GM21825 (cell line): ENCODE data around the gene PDGFB.
A peak's percentile ranks its signal among the peaks of the same experiment; 100 is the strongest.

Experiments used
- ATAC-seq: cut with Tn5 transposase; IDR thresholded peaks from one replicate; pipeline ENCODE4 v1.9.1; 2021; ENCODE audit warnings: mild to moderate bottlenecking, moderate library complexity; ENCODE audit not compliant: unreplicated experiment

The PDGFB gene

DNA sequence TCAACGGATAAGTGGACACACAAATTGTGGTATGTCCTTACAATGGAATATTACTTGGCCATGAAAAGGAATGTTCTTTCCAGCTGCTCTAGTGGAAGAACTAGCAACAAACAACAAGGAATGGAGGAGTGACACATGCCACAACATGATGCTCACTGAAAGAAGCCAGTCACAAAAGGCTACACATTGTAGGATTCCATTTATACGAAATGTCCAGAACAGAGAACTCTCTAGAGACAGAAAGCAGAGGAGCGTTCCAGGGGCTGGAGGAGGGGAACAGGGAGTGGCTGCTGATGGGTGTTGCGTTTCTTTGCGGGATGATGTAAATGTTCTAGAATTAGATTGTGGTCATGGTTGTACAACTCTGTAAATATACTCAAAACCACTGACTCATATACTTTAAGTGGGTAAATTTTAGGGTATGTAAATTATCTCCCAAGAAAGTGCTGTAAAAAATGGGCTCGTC, 32.4 kb upstream of the PDGFB start:
- no peak for ATAC-seq

DNA sequence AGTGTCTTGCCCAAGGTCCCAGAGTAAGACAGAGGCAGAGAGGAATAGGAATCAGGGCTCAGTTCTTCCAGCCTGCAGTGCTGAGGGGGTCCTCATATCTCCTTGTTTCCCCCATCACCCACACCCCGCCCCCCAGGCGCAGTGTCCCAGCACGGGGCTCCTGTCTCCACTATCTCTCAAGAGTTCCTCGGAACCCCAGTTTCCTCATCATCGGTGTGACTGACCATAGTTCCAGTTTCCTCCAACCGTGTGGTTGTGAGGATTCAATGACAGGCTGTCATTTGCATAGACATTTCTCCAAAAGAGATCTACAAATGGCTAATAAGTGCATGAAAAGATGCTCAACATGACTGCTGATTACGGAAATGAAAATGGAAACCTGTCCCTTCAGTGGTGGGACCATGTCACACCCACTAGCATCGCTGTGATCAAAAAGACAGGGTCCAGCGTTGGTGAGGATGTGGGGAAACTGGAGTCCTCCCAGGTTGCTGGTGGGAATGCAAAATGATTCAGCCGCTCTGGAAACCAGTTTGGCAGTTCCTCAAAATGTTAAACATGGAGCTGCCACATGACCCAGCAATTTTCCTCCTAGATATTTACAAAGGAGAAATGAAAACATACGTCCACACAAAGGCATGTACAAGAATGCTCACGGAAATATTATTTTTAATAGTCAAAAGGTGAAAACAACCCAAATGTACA, 31.8 kb upstream of the PDGFB start:
- no peak for ATAC-seq

DNA sequence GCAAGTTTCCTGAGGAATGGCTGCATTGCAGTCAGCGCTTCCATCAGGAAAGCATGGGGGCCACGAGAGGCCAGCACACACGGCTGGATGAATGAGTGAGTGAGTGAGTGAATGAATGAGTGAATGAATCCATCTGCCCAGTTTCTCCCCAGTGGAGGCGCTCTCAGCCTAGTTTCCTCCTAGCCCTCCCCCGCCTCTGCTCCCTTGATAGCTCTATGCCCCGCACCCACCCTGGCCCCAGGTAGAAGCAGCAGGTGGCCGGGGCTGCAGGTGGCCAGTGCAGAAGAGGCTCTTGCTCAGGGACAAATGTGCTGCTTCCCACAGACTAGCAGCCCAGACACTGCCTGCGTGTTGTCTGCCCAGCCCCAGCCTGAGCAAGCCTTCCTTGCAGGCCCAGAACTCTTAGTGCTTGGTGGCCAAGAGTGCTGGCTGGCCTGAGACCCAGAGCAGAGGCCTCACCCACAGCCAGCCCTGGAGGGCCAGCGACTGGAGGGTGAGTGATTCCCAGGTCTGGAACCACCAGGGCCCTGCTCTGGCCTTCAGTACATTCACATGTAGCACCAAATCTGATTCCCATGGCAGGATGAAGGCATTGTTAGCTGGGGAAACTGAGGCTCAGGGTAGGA, 31.1 kb upstream of the PDGFB start:
- ATAC-seq: no peak

DNA sequence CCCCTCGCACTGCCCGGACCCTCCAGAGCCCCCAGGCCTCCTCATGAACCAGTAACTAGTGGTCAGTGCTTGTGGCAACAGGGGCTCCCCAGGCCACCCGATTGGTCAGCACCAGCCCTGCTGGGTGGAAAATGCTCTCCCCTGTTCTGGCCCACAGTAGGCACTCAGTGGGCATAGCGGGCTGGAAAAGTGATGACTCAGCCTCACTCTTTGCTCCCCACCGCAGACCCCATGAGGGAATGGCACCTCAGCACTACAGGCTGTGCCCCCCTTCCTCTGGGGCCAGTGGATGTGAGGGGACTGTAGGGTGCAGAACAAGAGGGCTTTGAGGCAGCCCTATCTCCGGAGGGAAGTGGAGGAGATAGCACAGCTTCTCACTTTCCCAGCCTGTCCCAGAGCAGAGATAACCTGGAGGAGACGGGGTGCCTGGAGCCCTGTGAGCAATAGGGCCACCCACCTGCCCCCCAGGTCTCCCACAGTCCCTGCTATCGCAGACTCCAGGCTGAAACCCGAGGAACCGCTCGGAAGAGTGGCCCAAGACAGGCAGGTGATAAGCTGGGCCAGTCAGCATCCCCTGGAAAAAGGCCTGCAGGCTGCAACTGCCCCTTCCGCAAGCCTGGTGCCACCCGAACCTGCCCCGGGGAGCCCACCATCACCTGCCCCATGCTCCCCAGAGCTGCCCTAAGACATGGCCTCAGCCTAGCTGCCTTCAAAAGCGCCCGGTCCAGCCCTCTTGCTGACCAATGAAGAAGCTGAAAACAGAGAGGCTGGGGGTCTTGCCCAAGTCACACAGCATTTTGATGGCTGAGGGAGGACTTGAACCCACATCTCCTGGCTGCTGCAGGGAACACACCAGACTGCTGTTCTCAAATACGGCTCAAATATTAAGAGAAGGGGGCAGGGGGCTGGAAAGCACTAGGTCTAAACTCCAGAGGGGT, 29.4 kb upstream of the PDGFB start:
- no peak for ATAC-seq

DNA sequence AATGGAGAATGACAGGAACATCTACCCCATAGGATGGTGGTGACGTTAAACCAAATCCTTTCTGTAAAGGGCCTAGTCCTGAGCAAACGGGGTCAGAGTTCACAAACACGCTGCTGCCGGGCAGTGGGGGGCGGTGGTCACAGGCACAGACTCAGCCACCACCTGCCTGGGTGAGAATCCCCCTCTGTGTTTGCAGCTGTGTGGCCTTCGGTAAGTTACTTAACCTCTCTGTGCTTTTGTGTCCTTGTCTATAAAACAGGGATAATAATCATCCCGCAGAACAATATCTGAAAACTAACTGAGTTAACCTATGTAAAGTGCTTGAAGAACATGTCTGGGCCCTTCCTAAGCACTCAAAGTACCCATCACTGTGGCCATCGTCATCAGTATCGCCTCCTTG, 26.0 kb upstream of the PDGFB start:
- ATAC-seq: no peak

DNA sequence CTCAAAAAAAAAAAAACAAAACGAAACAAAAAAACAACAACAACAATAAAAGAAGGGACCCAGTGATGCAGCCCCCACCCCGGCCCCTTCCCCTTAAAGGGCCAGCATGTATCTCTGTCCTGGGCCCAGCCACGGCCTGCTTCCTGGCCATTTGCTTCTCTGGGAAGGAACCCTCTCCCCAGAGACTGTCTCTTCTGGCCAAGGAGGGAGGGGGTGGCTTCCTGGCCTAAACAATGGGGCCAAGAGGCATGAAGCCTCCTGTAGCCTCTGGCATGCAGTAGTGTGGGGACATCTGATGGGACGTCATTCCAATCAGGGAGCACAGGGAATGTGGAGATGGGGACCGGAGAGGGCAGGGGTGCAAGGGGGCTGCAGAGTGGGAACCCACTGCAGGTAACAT, 25.5 kb upstream of the PDGFB start:
- ATAC-seq: no peak

DNA sequence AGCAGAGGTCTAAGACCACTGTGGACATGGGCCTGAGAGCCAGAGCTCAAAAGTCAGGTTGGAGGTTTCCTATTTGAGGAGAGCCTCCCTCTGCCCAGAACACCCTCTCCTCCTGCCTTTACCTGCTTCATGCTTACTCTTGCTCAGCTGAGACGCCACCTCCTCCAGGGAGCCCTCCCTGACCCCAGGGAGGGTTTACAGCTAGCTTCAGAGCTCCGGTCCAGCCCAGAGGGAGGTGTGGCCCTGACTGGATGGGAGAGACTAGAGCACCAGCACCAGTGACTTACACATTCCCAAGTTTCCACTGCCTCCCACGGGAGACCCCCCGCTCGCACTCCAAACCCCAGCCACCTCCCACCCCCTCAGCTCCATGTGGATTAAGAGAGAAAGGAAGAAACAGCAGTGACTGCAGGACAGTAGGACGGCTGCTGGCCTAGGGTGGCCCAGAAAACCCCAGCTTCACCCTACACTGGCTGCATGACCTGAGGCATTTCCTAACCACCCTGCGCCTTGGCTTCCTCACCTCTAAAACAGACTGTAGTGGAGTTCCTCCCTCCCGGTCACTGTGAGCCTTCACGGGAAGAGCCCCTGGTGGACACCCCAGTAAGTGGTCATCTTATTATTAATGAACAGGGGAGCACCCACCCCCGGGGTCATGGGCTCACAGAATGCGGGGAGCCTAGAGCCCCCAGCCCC, 24.5 kb upstream of the PDGFB start:
- ATAC-seq: no peak

DNA sequence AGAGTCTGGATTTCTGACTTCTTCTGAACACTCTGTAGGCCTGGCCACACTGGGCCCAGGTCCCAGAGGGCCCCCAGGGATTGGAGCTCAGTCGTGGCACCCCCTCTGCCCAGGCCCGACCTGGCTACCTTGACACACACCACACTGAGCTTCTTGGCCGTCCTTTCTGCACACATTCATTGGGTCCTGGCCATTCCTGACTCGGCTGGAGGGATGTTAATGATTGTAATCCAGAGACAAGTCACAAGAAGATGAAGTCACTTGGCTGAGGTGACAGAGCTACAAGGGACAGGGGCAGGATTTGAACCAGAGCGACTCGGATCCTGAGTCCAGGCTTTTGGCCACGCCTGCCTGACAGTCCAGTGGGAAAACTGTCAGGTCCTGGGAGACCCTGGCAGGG, 23.9 kb upstream of the PDGFB start:
- ATAC-seq: no peak

DNA sequence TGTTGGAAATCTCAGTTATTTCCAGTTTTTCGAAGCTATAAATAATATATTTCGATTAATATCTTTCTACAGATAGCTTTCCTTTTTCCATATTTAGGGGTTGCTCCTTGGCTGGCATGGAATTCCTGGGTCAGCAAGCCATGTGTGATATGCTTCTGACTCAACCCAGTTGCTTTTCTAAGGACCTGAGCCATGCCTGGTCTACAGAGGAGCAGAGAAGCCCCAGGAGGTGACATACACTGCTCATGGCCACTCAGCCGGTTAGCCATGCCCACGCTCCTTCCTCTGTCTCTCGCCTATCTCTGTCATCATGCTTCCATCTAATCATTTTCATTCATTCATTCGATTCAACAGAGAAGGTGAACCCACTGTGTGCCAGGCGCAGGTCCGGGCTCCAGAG, 23.2 kb upstream of the PDGFB start:
- ATAC-seq: no peak

DNA sequence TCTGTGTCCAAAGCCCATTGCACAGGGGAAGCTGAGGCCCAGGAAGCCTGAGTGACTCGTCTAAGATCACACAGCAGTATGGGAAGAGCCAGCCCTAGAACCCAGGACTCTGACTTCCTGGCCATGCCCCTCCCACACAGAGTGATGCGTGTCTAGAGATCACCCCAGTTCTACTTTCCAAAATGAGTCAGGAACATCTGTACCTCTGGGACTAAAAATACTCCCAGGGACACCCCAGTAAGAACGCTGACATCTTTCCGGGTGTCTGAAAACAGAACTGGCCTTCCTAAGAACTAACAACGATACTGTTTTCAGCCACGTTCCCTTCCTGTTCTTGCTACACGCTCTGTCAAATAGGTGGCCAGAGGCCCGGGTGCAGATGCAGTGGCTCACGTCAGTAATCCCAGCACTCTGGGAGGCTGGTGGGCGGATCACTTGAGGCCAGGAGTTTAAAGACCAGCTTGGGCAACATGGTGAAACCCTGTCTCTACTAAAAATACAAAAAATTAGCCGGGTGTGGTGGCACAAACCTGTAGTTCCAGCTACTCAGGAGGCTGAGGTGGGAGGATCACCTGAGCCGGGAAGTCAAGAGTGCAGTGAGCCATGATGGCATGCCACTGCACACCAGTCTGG, 21.7 kb upstream of the PDGFB start:
- ATAC-seq: peak; percentile 72

DNA sequence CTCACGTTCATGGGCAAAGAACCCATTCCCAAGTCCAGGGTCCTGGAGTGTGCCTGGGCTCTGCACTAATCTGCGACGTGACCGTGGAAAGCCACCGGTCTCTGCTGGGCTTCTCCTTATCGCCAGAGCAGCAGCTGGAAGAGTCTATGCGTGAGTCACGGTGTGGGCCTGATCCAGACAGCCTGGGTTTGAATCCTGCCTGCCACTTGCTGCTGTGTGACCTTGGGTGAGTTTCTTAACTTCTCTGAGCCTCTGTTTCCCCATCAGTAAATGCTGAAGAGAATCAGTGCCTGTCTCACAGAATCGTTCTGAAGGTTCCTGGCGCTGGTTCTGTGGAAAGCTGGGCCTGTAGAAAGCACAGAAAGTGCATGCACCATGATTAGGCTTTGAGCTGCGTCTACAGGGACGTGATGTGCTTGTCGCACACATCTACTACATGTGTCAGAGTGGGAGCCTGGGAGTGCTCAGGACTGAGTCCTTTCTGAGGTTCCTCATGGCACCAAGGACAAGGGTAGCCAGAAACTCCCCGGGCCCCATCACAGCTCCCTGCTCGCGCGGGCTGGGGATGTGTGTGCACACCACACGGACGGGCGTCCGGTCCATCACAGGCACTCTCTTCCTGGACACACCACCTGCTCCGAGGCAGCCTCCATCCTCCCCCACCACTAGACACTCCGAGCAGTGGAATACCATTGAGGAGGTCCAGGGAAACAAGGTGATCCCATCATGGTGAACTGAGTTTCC, 20.5 kb upstream of the PDGFB start:
- no peak for ATAC-seq

DNA sequence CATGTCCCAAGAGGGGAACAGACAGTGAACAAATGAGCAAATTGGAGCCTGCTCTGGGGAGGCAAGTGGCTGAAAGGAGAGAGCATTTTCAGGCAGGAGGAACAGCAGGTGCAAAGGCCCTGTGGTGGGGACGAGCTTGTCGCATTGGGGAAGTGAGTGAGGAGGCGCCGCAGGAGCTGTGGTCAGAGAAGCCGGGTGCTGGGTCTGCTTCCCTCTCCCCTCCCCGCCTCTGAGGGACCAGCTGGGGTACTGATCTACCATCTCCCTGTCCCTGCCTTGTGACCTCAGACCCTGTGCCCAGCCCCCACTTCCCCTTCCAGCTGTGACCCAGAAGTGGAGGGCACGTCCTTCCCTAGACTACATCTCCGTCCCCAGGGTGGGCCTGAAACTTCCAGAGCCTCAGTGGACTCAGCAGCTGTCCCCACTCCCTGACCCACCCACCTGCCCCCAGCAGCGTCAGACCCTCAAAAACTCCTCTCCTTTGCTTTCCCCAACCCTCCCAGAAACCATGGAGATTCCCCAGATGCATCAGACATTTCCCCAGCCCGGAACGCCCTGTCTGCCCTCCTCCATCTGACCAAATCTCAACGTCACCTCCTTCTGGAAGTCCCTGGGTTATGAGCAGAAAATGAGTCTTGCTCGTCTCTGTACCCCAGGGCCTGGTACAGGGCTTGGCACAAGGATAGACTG, 19.7 kb upstream of the PDGFB start:
- no peak for ATAC-seq

DNA sequence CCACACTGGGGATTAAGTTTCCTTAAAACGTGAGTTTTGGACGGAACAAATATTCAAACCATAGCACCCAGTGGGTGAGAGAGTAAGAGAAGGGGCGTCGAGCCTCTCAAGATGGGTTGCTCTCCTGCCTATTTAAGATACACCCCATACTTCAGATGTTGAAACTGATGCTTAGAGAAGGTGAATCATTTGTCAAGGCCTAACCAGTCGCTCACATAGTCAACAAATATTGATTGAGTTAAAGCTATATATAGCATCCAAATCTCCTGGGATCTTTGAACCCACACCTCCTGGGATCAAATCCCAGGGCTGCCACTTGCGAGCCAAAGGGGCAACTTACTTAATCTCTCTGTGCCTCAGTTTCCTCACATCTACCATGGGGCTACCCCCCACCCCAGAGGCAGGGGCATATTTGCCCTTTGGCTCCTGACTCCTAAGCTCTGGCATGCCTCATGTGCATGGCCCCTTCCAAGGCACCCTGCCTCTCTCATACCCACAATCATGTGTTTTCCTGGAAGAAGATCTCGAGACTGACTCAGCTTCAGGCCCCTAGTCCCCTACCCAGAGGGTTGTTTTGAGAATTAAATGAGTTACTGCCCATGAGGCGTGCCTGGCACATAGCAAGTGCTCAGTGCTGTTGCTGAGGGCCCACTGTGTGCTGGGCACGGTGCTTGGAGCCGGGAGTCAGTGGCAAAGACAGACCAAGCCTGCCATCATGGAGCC, 19.0 kb upstream of the PDGFB start:
- ATAC-seq: no peak

DNA sequence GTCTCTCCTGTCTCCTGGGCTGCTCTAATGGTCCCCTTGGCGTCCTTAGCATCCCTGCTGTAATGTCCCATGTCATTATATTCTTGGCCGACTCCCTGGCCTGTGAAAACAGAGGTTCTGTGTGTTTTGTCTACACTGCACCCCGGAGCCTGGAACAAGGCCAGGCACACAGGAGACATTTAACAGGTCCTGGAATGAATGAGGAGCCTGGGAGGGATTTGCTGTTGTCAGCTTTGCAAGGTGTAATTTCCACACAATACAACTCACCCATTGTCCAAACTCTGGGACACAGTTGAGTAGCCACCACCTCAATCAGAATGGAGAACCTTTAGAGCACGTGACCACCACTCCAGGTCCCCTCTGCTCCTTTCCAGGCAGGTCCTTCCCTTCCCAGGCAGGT, 14.9 kb upstream of the PDGFB start:
- no peak for ATAC-seq

DNA sequence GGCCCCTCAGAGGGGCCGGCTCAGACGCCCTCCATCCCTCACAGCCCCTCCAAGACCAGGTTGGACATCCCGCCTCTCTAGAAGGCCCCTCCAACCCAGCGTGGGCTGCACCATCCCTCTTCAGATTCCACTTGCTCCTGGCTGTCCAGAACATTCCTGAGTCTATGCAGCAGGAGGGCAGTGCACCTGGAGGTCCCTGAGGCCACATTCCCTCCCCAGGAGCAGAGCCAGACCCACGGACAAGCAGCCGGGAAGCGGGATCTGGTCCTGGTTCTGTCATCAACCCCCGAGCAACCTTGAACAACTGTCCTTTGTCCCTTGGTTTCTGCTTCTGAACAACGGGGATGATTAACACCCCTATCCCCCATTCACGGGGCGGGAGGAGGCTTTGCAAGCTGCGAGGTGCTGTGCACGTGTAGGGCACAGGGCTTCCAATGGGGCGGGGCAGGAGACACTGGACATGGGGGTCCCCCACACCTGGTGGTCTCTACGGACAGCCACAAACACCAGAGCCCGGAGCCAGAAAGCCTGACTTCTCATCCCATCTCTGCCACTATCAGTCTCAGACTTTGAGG, 13.2 kb upstream of the PDGFB start:
- no peak for ATAC-seq

DNA sequence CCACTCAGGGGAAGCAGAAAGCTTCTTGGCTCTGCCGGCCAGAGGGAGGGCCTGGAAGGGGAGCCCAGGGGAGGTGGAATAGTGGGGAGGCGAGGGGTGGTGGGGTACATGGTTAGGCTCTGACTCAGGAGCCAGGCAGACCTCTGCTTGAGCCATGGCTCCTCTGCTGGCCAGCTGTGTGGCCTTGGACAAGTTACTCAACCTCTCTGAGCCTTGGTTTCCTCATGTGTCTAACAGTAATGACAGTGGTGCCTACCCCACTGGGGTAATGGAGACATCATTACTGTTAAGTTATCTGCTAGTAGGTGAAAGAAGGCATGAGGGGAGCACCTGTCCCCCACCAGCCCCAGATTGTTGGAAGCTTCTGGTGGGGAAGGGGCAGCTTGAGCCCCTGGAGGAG, 12.2 kb upstream of the PDGFB start:
- no peak for ATAC-seq

DNA sequence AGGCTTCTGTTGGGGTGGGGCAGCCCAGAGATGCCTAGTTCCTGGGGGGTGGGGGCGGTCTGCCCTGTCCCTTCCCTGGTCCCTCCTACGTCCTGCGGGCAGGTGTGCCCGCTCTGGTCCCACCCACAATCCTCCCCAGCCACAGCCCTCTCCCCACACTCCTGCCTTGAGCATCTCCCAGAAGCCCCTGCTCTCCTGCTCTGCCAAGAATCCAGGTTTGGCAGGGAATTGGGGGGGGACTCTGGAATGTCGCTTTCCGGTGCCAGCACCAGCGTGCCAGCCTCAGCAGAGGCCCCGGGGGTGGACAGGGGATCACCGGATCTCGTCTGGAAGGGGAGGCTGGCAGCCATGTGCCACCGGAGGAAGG, 11.4 kb upstream of the PDGFB start:
- no peak for ATAC-seq

DNA sequence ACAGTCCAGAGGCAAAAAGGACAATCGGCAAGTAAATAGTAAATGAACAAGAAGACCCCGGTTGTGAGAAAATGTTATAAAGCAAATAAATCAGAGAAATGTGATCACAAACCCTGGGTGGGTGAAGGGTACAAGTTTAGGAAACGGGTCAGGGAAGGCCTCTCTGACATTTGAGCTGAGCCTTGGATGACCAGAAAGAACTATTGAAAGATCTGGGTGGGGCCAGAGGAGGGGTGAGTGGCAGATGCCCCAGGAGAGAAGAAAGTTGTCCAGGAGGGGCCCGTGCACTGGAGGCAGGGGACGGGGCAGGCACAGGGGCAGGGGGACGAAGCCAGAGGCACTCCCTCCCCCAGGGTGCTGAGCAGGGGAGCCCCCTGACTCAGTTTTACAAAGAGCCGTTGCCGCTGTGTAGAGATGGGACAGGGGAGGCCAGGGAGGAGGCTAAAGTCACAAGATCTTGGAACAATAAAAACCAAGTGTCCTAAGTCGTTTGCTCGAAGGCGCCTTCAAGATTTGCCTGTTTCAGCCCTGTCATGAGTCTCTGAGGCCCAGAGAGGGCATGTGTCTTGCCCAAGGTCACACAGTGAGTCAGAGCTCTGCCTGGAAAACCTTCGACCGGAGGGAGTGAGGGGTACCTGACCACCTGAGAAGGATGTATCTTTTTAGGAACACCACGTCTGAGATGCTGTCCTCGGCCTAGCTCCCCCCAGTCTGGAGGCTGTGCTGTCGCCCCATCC, 10.8 kb upstream of the PDGFB start:
- ATAC-seq: no peak
